Measurements from ENCODE around the gene CNDP1. TPM values are rescaled to one million over a fixed set of nuclear protein-coding genes. Genes with fewer than 3 reads are reported as not detected.
A peak's percentile ranks its signal among the peaks of the same experiment; 100 is the strongest.

The CNDP1 gene
- total RNA-seq, 2 donors from 2014 or later, result under 0.01 TPM; not detected in 1

- H3K27ac ChIP-seq, result no peak overlapping the region
- no peak for TF ChIP-seq POLR2A (IDR thresholded peaks at IDR 0.05)
- TF ChIP-seq, protein P1, sequence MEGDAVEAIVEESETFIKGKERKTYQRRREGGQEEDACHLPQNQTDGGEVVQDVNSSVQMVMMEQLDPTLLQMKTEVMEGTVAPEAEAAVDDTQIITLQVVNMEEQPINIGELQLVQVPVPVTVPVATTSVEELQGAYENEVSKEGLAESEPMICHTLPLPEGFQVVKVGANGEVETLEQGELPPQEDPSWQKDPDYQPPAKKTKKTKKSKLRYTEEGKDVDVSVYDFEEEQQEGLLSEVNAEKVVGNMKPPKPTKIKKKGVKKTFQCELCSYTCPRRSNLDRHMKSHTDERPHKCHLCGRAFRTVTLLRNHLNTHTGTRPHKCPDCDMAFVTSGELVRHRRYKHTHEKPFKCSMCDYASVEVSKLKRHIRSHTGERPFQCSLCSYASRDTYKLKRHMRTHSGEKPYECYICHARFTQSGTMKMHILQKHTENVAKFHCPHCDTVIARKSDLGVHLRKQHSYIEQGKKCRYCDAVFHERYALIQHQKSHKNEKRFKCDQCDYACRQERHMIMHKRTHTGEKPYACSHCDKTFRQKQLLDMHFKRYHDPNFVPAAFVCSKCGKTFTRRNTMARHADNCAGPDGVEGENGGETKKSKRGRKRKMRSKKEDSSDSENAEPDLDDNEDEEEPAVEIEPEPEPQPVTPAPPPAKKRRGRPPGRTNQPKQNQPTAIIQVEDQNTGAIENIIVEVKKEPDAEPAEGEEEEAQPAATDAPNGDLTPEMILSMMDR (IDR thresholded peaks at IDR 0.05), result no peak
- ATAC-seq, result no peak
- no peaks in the 10 kb centered on the region for H3K9me3 ChIP-seq
- H3K4me1 ChIP-seq, result no peaks in the 10 kb centered on the region
- peaks cover 0 to 3% of the 10 kb centered on the region in 2 donors for H3K36me3 ChIP-seq (replicated peaks in 1 of 2; ENCODE audit: insufficient read depth in 1 of 2, low read depth in 2 of 2)
- 90% methylated on average over 13 of the region's 13 CpGs for WGBS, 2 donors
- H3K27me3 ChIP-seq, result no peaks in the 10 kb centered on the region
- H3K4me3 ChIP-seq, result no peak overlapping the region
- intact Hi-C loops (cut with DNase I), result no loop called here
- no peak for DNase-seq
Observed at GRCh38 chr18:74633652-74634352, 99.5 kb downstream of the CNDP1 start.

DNA sequence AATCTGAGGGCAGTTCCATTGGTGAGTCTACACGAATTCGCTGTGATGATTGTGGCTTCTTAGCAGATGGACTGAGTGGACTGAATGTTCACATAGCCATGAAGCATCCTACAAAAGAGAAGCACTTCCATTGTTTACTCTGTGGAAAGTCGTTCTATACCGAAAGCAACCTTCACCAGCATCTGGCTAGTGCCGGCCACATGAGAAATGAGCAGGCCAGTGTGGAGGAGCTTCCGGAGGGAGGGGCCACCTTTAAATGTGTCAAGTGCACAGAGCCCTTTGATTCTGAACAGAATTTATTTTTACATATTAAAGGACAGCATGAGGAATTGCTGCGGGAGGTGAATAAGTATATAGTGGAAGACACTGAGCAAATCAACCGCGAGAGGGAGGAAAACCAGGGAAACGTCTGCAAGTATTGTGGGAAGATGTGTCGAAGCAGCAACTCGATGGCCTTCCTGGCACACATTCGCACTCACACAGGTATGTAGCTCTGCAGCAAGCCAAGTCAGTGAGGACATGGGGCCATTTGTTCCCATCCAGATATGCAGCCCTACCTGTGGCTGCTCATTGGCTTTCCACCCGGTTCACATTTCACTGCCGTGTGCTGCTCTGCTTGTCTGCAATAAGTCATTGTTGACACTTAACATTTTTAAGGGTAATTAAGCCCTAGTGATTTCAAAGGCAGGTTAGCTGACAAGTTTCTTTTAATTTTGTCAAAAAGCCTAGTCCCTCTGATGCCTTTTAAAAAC is 101.1 kb downstream of the CNDP1 start:
- Histone ChIP-seq H3K4me1 (no peaks in the 10 kb centered on the region), H3K4me3 (no peak overlapping the region), H3K27ac (peak overlapping the region in 1 of 4 donors; percentile 9), H3K9me3 (no peaks in the 10 kb centered on the region), H3K36me3 (replicated peaks in 1 of 2; ENCODE audit: insufficient read depth in 1 of 2, low read depth in 2 of 2) (peaks cover 0 to 3% of the 10 kb centered on the region in 2 donors), H3K27me3 (no peaks in the 10 kb centered on the region)
- peak; percentile 81 for ATAC-seq
- WGBS, 2 donors, result 78 to 83% methylated on average over 15 of the region's 15 CpGs
- DNase-seq, result peak; percentile 19 to 45 (median 24)
- TF ChIP-seq, protein P1 (IDR thresholded peaks at IDR 0.05), result no peak
- no peak for TF ChIP-seq POLR2A (IDR thresholded peaks at IDR 0.05)
- intact Hi-C loops (cut with DNase I), result no loop called here

Other genes with a start within 250 kb of the CNDP1 start
- gene CYB5A, start 242.5 kb upstream of the CNDP1 start, total RNA-seq, result 100 to 1,000 TPM; 209 to 264 TPM
- gene C18orf63, start 218.7 kb upstream of the CNDP1 start, total RNA-seq, result not detected
- not detected for gene DIPK1C, start 77.2 kb upstream of the CNDP1 start, total RNA-seq
- 100 to 1,000 TPM in 1 of 2 donors, 10 to 100 TPM in 1; 83.0 to 145 TPM for gene CNDP2, start 38.1 kb upstream of the CNDP1 start, total RNA-seq
- gene ZNF407, start 63.4 kb downstream of the CNDP1 start, total RNA-seq, result 10 to 100 TPM; 14.3 to 19.1 TPM

All from body of pancreas (tissue), 4 donors.